ENCODE data around the gene RNF212B.
"Not testable (repeated sequence)": the region's sequence is repeated elsewhere in the genome, so short reads cannot be mapped to it uniquely, and the experiment has no call there.

The RNF212B gene

GRCh38 chr14:23245282-23245681, 7.5 kb downstream of the RNF212B start:
- no peak for DNase-seq

- DNase-seq = no peak
Measured at GRCh38 chr14:23248601-23249000, 10.9 kb downstream of the RNF212B start.

- no peak for DNase-seq
Measured at GRCh38 chr14:23249824-23250223, 12.1 kb downstream of the RNF212B start.

GRCh38 chr14:23252006-23252405, 14.3 kb downstream of the RNF212B start:
- DNase-seq = no peak

- no peak for DNase-seq
Measured at GRCh38 chr14:23252420-23253333, 14.9 kb downstream of the RNF212B start.

- no peak for DNase-seq
Measured at GRCh38 chr14:23258256-23258655, 20.5 kb downstream of the RNF212B start.

- DNase-seq = no peak
Measured at GRCh38 chr14:23259426-23259825, 21.7 kb downstream of the RNF212B start.

- not testable (repeated sequence) for DNase-seq
Measured at GRCh38 chr14:23260849-23261248, 23.1 kb downstream of the RNF212B start.

- no peak for DNase-seq
Measured at GRCh38 chr14:23269193-23269592, 31.5 kb downstream of the RNF212B start.

- DNase-seq = no peak
Measured at GRCh38 chr14:23275412-23275811, 37.7 kb downstream of the RNF212B start.

- no peak for DNase-seq
Measured at GRCh38 chr14:23277189-23277588, 39.5 kb downstream of the RNF212B start.

GRCh38 chr14:23277928-23278327, 40.2 kb downstream of the RNF212B start:
- not testable (repeated sequence) for DNase-seq

- no peak for DNase-seq
Measured at GRCh38 chr14:23281247-23281646, 43.5 kb downstream of the RNF212B start.

- no peak for DNase-seq
Measured at GRCh38 chr14:23284654-23285529, 47.2 kb downstream of the RNF212B start.

GRCh38 chr14:23285530-23286019, 47.8 kb downstream of the RNF212B start:
- DNase-seq = no peak

GRCh38 chr14:23286020-23286901, 48.5 kb downstream of the RNF212B start, which contains the start of gene HOMEZ:
Gene HOMEZ (minus strand): TSS chr14:23286132. CDS start chr14:23285952, 180 bp downstream.
- DNase-seq = peak; percentile 73

GRCh38 chr14:23286902-23287479, 49.3 kb downstream of the RNF212B start:
- no peak for DNase-seq

GRCh38 chr14:23294734-23295561, 57.2 kb downstream of the RNF212B start:
- no peak for DNase-seq

- no peak for DNase-seq
Measured at GRCh38 chr14:23296012-23296777, 58.5 kb downstream of the RNF212B start.

GRCh38 chr14:23297096-23297495, 59.4 kb downstream of the RNF212B start:
- DNase-seq = no peak
